Measurements from ENCODE around the gene FBXO39.

DNA sequence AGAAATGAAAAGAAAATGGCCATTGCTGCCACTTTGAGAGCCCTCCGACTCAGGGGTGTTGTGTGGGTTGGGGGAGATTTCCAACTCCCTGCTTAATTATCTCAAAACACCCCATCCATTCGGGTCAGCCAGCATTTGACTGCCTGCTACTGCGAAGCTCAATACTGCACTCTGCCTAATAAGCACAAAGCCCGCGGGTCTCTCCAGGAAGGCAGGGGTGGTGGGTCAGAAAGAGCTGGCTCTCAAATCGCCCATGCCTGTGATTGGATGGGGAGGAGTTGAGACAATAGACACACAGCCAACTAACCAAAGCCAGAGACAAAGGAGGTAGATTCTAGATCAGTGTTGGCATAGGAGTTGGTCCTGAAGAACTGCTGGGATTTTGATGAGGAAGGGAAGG, 22.5 kb upstream of the FBXO39 start:
- TF ChIP-seq, protein P1, sequence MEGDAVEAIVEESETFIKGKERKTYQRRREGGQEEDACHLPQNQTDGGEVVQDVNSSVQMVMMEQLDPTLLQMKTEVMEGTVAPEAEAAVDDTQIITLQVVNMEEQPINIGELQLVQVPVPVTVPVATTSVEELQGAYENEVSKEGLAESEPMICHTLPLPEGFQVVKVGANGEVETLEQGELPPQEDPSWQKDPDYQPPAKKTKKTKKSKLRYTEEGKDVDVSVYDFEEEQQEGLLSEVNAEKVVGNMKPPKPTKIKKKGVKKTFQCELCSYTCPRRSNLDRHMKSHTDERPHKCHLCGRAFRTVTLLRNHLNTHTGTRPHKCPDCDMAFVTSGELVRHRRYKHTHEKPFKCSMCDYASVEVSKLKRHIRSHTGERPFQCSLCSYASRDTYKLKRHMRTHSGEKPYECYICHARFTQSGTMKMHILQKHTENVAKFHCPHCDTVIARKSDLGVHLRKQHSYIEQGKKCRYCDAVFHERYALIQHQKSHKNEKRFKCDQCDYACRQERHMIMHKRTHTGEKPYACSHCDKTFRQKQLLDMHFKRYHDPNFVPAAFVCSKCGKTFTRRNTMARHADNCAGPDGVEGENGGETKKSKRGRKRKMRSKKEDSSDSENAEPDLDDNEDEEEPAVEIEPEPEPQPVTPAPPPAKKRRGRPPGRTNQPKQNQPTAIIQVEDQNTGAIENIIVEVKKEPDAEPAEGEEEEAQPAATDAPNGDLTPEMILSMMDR (conservative IDR thresholded peaks at IDR 0.05; ENCODE audit: low read depth, low read length): no peak
- TF ChIP-seq EZH2 (IDR thresholded peaks at IDR 0.05; ENCODE audit: low read length, unreplicated experiment) (no peak), EZH2phosphoT487 (IDR thresholded peaks at IDR 0.05; ENCODE audit: borderline replicate concordance, low read length) (no peak)

All from PC-3 (cell line).